ENCODE measurements around the gene TSPAN4. TPM values are rescaled to one million over a fixed set of nuclear protein-coding genes. Genes with fewer than 3 reads are reported as not detected.

The TSPAN4 gene
- total and polyA plus RNA-seq, 2 donors (not counting 1 experiment from before 2014, with no cell fraction given): 2.9 to 7.4 TPM

DNA sequence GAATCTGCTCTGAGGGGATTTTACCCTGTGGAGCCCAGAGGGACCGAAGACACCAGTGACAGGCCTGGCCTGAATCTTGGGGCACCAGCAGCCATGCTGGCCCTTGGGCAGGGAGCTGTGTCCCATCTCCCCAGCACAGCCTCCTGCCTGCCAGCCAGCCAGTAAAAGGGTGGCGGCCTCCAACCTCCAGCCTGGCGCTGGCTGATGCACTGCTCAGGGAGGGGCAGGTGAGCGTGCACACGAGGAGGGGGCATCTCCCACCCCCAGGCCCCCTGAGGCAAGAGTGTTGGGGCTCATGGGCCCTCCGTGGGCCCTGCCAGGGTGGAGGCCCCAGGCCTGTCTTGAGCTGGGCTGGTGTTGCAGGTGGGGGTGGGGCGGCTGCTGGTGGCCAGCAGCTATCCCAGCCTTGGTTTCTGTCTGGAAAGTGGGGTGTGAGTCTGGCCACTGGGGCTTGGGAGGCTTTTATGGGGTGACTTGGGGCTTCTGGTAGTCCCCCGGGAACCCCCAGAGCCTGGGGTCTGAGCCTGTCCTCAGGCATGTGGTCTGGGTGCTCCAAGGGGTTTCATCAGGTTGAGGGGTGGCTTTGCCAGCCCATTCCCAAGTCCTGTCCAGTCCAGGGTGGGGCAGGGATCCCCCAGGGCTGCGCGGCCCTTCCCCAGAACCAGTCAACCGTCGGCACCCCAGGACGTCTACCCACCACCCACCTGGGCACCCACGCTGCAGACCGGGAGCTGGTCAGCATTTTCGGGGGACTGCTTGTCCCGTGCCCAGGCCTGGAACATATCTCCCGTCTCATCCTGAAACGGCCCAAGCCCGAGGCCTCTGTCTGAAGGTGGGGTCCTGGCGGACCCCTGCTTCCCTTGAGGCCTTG, 17.8 kb downstream of the TSPAN4 start:
- DNase-seq (no peak), ATAC-seq (ENCODE audit: low read depth) (no peak)
- ChIA-PET POLR2A (no interaction called here), CTCF (no interaction called here)
- Histone ChIP-seq H4K20me1 (ENCODE audit: control insufficient read depth, insufficient read depth, low read length, poor library complexity, severe bottlenecking) (no peaks in the 10 kb centered on the region), H3K36me3 (replicated peaks in 1 of 2; ENCODE audit: control extremely low read depth in 1 of 2, control insufficient read depth in 1 of 2, extremely low read depth in 1 of 2, insufficient read depth in 2 of 2, low read length in 1 of 2) (no peaks in the 10 kb centered on the region), H3K9ac (ENCODE audit: low read length) (no peak overlapping the region), H3K4me1 (ENCODE audit: control insufficient read depth in 2 of 2, insufficient read depth in 2 of 2, low read length in 2 of 2) (no peaks in the 10 kb centered on the region), H2AFZ (ENCODE audit: insufficient read depth, low read depth, low read length, poor library complexity, severe bottlenecking) (no peak overlapping the region), H3K27me3 (replicated peaks in 1 of 4; ENCODE audit: control extremely low read depth in 1 of 4, control insufficient read depth in 3 of 4, insufficient read depth in 4 of 4, low read length in 3 of 4) (no peaks in the 10 kb centered on the region), H3K27ac (ENCODE audit: low read length in 2 of 2) (no peak overlapping the region), H3K79me2 (ENCODE audit: control insufficient read depth, insufficient read depth, low read length) (no peaks in the 10 kb centered on the region), H3K9me3 (ENCODE audit: control extremely low read depth in 1 of 3, control insufficient read depth in 2 of 3, insufficient read depth in 1 of 3, low read length in 2 of 3) (no peaks in the 10 kb centered on the region), H3K4me2 (replicated peaks; ENCODE audit: low read depth, low read length, poor library complexity, severe bottlenecking) (no peak overlapping the region), H3K4me3 (ENCODE audit: control extremely low read depth in 1 of 5, extremely low read depth in 1 of 5, insufficient read depth in 1 of 5, low read depth in 2 of 5, low read length in 4 of 5) (no peak overlapping the region)
- Mint-ChIP-seq H3K9me3 (ENCODE audit: insufficient read depth) (no peaks in the 10 kb centered on the region), H3K27me3 (no peaks in the 10 kb centered on the region), H3K4me1 (no peaks in the 10 kb centered on the region), H3K27ac (no peak overlapping the region), H3K4me3 (no peak overlapping the region)
- TF ChIP-seq CTCF (IDR thresholded peaks at IDR 0.05) (no peak), EZH2 (IDR thresholded peaks at IDR 0.05; ENCODE audit: borderline replicate concordance, insufficient read depth, low read depth, low read length, poor library complexity, severe bottlenecking) (no peak)
- intact Hi-C loops (cut with micrococcal nuclease): no loop called here
- WGBS (ENCODE audit: insufficient coverage): 85% methylated on average over 19 of the region's 21 CpGs

DNA sequence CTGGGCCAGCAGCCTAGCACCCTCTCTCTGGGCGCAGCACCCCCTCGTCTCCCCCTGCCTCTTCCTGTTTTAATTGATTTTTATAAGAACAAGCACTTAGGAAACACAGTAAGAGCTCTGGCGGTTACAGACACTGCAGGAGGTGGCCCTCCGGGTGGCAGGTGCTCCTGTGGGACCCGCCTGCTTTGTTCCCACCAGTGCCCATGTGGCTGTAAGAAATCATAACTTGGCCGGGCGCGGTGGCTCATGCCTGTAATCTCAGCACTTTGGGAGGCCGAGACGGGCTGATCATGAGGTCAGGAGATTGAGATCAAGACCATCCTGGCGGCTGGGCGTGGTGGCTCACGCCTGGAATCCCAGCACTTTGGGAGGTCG, 18.4 kb downstream of the TSPAN4 start:
- Histone ChIP-seq H3K4me2 (replicated peaks; ENCODE audit: low read depth, low read length, poor library complexity, severe bottlenecking) (no peak overlapping the region), H3K27ac (ENCODE audit: low read length in 2 of 2) (no peak overlapping the region), H4K20me1 (ENCODE audit: control insufficient read depth, insufficient read depth, low read length, poor library complexity, severe bottlenecking) (no peaks in the 10 kb centered on the region), H2AFZ (ENCODE audit: insufficient read depth, low read depth, low read length, poor library complexity, severe bottlenecking) (no peak overlapping the region), H3K36me3 (replicated peaks in 1 of 2; ENCODE audit: control extremely low read depth in 1 of 2, control insufficient read depth in 1 of 2, extremely low read depth in 1 of 2, insufficient read depth in 2 of 2, low read length in 1 of 2) (no peaks in the 10 kb centered on the region), H3K27me3 (replicated peaks in 1 of 4; ENCODE audit: control extremely low read depth in 1 of 4, control insufficient read depth in 3 of 4, insufficient read depth in 4 of 4, low read length in 3 of 4) (no peaks in the 10 kb centered on the region), H3K4me3 (ENCODE audit: control extremely low read depth in 1 of 5, extremely low read depth in 1 of 5, insufficient read depth in 1 of 5, low read depth in 2 of 5, low read length in 4 of 5) (no peak overlapping the region), H3K4me1 (ENCODE audit: control insufficient read depth in 2 of 2, insufficient read depth in 2 of 2, low read length in 2 of 2) (no peaks in the 10 kb centered on the region), H3K9ac (ENCODE audit: low read length) (no peak overlapping the region), H3K79me2 (ENCODE audit: control insufficient read depth, insufficient read depth, low read length) (no peaks in the 10 kb centered on the region), H3K9me3 (ENCODE audit: control extremely low read depth in 1 of 3, control insufficient read depth in 2 of 3, insufficient read depth in 1 of 3, low read length in 2 of 3) (no peaks in the 10 kb centered on the region)
- Mint-ChIP-seq H3K27ac (no peak overlapping the region), H3K9me3 (ENCODE audit: insufficient read depth) (no peaks in the 10 kb centered on the region), H3K4me3 (no peak overlapping the region), H3K4me1 (no peaks in the 10 kb centered on the region), H3K27me3 (no peaks in the 10 kb centered on the region)
- WGBS (ENCODE audit: insufficient coverage): 92% methylated on average over 11 of the region's 14 CpGs
- DNase-seq: no peak
- POLR2A ChIA-PET: no interaction called here
- intact Hi-C loops (cut with micrococcal nuclease): no loop called here
- CTCF ChIA-PET: no interaction called here
- TF ChIP-seq EZH2 (IDR thresholded peaks at IDR 0.05; ENCODE audit: borderline replicate concordance, insufficient read depth, low read depth, low read length, poor library complexity, severe bottlenecking) (no peak), CTCF (IDR thresholded peaks at IDR 0.05) (no peak)
- ATAC-seq (ENCODE audit: low read depth): no peak
